Breast epithelium (tissue), 4 donors: ENCODE data around the gene KIF22. TPM values are rescaled to one million over a fixed set of nuclear protein-coding genes. Genes with fewer than 3 reads are reported as not detected.

ENCODE experiments used
- DNase-seq, 2 donors: peaks; one replicate each; pipeline ENCODE4 v3.0.0-alpha.2; 2019; ENCODE audit warnings: low spot score in 2 of 2
- H3K27ac ChIP-seq, 2 donors: fragments of 200-600 bp; sonication (generic) in 1 of 2; one replicate each; pipeline ENCODE4 v1.5.1; 2016 to 2019; ENCODE audit warnings: mild to moderate bottlenecking in 1 of 2
- H3K27me3 ChIP-seq, 2 donors: fragments of 200-600 bp; sonication (generic) in 1 of 2; one replicate each; pipeline versions ENCODE4 v1.5.1 to v1.6.0; 2017 to 2019; ENCODE audit warnings: control low read depth in 1 of 2, mild to moderate bottlenecking in 1 of 2
- H3K36me3 ChIP-seq: fragments of 200-600 bp; one replicate; pipeline ENCODE4 v1.5.1; 2019
- H3K4me1 ChIP-seq, 2 donors: fragments of 200-600 bp; sonication (generic); one replicate each; pipeline ENCODE4 v1.5.1; 2016 to 2019; ENCODE audit warnings: control low read depth in 1 of 2
- H3K4me3 ChIP-seq, 3 donors: fragments of 200-600 bp; sonication (generic); 1 replicate in 2 of 3; 2 replicates in 1 of 3; pipeline ENCODE4 v1.5.1; 2016 to 2019; ENCODE audit warnings: mild to moderate bottlenecking in 3 of 3, moderate library complexity in 2 of 3
- H3K9me3 ChIP-seq, 2 donors: fragments of 200-600 bp; sonication (generic) in 1 of 2; one replicate each; pipeline ENCODE4 v1.5.1; 2016 to 2019; ENCODE audit warnings: control low read depth in 1 of 2
- POLR2A ChIP-seq: fragments of 450-650 bp; IDR thresholded peaks from one replicate; pipeline ENCODE4 v1.6.1; 2016; ENCODE audit warnings: antibody characterized with exemption, mild to moderate bottlenecking, moderate library complexity
- POLR2AphosphoS5 ChIP-seq, 3 donors: sonication (generic); formaldehyde crosslinking; IDR thresholded peaks; one replicate each; pipeline ENCODE4 v1.6.1; 2017; ENCODE audit warnings: antibody characterized with exemption in 3 of 3
- intact Hi-C: fragments of 100-400 bp; cut with DNase I; formaldehyde crosslinking; loops from one replicate; pipeline ENCODE4 v1.15.1; 2023; ENCODE audit warnings: low total_unique reads
- total RNA-seq, 3 donors: library from RNA; depleted of rRNA; stranded (reverse); fragments of >200 nt; gene quantifications; one replicate each; pipeline ENCODE4 v1.1.0, GENCODE V29; 2016
- TF ChIP-seq, protein P1 (sequence below), 3 donors: fragments of 450-650 bp; IDR thresholded peaks; one replicate each; pipeline ENCODE4 v1.5.1; 2016 to 2017; ENCODE audit warnings: antibody characterized with exemption in 3 of 3, mild to moderate bottlenecking in 3 of 3, moderate library complexity in 3 of 3

Gene KIF22
- total RNA-seq, 3 donors from 2014 or later: 16.3 to 50.2 (median 22.3) TPM

DNA sequence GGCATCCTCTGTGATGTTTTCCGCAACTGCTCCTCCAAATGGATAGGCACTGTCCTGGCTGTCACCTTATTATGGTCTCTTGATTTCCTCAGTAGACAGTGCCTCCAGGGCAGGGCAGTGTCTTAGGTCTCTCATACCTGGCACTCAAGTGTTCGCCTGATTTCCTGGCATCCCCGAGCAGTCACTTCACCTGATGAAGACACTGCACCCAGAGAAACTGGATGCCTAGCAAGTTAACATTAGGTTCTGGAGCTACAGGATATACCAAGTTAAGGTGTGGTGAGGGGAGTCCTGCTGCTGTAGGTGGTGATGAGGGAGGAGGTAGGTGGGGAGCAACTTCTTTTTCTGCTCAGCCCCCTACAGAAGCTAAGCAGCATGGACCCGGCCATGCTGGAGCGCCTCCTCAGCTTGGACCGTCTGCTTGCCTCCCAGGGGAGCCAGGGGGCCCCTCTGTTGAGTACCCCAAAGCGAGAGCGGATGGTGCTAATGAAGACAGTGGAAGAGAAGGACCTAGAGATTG is 11.9 kb downstream of the KIF22 start:
- intact Hi-C loops: loop anchor here (10.0 kb wide), 1 partner anchor 62 kb away; the partner anchor contains the start of gene CDIPT
- Histone ChIP-seq H3K9me3 (no peaks in the 10 kb centered on the region), H3K27ac (no peak overlapping the region), H3K4me3 (no peak overlapping the region), H3K36me3 (no peaks in the 10 kb centered on the region), H3K4me1 (peaks cover 0 to 8% of the 10 kb centered on the region in 2 donors), H3K27me3 (no peaks in the 10 kb centered on the region)
- TF ChIP-seq POLR2A (no peak), POLR2AphosphoS5 (IDR thresholded peaks at IDR 0.05) (no peak)
- TF ChIP-seq, protein P1, sequence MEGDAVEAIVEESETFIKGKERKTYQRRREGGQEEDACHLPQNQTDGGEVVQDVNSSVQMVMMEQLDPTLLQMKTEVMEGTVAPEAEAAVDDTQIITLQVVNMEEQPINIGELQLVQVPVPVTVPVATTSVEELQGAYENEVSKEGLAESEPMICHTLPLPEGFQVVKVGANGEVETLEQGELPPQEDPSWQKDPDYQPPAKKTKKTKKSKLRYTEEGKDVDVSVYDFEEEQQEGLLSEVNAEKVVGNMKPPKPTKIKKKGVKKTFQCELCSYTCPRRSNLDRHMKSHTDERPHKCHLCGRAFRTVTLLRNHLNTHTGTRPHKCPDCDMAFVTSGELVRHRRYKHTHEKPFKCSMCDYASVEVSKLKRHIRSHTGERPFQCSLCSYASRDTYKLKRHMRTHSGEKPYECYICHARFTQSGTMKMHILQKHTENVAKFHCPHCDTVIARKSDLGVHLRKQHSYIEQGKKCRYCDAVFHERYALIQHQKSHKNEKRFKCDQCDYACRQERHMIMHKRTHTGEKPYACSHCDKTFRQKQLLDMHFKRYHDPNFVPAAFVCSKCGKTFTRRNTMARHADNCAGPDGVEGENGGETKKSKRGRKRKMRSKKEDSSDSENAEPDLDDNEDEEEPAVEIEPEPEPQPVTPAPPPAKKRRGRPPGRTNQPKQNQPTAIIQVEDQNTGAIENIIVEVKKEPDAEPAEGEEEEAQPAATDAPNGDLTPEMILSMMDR (IDR thresholded peaks at IDR 0.05): no peak
- DNase-seq: no peak

DNA sequence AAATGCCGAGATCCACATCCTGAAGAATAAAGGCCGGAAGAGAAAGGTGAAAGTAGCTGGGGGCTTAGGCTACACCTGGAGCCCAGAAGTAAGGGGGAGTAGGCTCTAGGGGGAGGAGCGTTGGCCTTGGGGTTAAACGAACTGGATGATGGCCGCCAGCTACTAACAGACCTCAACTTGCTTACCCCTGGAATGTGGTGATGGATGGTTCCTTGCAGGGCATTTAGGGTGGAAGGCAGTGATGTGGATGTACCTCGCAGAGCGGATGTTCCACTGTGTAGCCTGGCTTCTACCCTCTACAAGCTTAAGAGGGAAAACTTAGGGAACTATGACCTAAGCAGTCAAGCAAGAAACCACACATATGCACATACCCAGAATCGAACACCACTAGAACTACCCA is 13.5 kb downstream of the KIF22 start:
- peak overlapping the region; percentile 98 to 99 for H3K27ac ChIP-seq
- no peaks in the 10 kb centered on the region for H3K27me3 ChIP-seq
- TF ChIP-seq POLR2A: no peak
- TF ChIP-seq, protein P1 (IDR thresholded peaks at IDR 0.05): no peak
- no peak for TF ChIP-seq POLR2AphosphoS5 (IDR thresholded peaks at IDR 0.05)
- no peaks in the 10 kb centered on the region for H3K36me3 ChIP-seq
- intact Hi-C loops: loop anchor here (10.0 kb wide), 1 partner anchor 61 kb away; the partner anchor contains the start of gene CDIPT
- H3K4me1 ChIP-seq: peaks cover 5 to 19% of the 10 kb centered on the region in 2 donors
- no peak overlapping the region for H3K4me3 ChIP-seq
- no peak for DNase-seq
- H3K9me3 ChIP-seq: no peaks in the 10 kb centered on the region

DNA sequence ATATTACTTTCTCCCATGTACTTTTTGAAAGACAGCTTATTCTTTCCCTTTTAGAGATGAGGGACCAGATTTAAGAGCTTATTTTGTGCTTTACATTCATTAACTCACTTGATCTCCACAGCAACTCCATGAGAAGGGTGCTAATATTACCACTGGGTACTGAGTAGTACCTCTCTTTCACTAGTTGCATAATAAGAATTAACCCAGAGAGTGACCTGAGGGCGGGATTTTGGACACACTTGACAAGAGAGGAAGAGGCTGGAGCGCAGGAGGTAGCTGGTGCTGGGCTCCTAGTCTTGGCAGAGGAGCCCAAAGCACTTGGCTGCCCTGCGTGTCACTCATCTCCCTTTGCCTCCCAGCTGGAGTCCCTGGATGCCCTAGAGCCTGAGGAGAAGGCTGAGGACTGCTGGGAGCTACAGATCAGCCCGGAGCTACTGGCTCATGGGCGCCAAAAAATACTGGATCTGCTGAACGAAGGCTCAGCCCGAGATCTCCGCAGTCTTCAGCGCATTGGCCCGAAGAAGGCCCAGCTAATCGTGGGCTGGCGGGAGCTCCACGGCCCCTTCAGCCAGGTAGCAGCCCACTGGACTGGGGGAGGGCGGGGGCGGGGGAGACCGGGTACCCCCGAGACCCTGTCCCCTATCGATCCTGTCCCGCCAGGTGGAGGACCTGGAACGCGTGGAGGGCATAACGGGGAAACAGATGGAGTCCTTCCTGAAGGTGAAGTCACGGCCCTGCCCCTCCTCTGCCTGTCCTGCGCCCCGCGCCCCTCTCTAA is 14.1 kb downstream of the KIF22 start:
- DNase-seq: no peak
- Histone ChIP-seq H3K27ac (peak overlapping the region; percentile 98 to 99), H3K36me3 (no peaks in the 10 kb centered on the region), H3K9me3 (no peaks in the 10 kb centered on the region), H3K4me3 (peak overlapping the region; percentile 83 to 84 (median 83)), H3K4me1 (peaks cover 5 to 25% of the 10 kb centered on the region in 2 donors), H3K27me3 (no peaks in the 10 kb centered on the region)
- TF ChIP-seq POLR2A: no peak
- TF ChIP-seq, protein P1 (IDR thresholded peaks at IDR 0.05): peak in 1 of 3 donors; percentile 4
- intact Hi-C loops: loop anchor here (10.0 kb wide), 1 partner anchor 60 kb away; the partner anchor contains the start of gene CDIPT

DNA sequence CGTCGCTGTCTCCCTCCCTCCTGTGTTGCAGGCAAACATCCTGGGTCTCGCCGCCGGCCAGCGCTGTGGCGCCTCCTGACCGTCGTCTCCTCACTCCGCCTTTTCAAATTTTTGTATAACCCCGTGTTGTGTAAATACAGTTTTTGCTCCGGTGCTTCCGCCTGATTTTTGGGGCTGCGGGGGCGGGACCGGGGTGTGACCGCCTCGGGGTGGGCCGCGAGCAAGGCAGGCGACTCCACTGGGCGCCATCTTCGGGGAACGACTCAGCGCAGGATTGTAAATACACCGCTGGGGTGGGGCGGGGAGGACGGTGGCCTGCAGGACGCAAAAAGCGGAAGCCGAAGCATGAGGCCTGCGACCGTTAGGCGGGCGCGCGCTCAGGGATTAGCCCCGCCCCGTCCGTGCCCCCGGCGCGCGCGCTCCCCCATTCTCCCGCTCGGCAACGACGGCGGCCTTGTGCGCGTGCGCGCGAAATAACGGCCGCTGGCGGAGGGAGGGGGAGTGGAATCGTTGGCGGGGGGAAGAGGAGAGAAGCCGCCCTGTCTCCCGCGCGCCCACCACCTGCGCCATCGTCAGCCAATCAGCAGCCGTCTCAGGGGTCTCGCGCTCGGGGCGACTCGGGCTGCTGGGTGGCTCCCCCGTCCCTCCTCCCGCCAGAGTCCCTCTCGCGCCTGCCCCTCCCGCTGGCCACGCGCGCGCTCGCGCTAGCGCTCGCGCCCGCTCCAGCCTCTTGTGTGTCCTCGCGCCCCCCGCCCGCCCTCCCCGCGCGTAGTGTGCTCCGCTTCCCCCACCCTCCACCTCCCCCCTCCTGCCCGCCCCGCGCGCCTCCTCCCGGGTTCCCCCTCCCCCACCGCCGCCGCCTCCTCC is 14.9 kb downstream of the KIF22 start:
- Histone ChIP-seq H3K27ac (peak overlapping the region; percentile 98 to 99), H3K36me3 (no peaks in the 10 kb centered on the region), H3K9me3 (no peaks in the 10 kb centered on the region), H3K4me1 (peaks cover 6 to 27% of the 10 kb centered on the region in 2 donors), H3K4me3 (peak overlapping the region; percentile 83 to 84 (median 83)), H3K27me3 (no peaks in the 10 kb centered on the region)
- TF ChIP-seq, protein P1 (IDR thresholded peaks at IDR 0.05): peak in 2 of 3 donors; percentile 13 to 19
- TF ChIP-seq POLR2A: peak; percentile 93
- TF ChIP-seq POLR2AphosphoS5 (IDR thresholded peaks at IDR 0.05): peak; percentile 96 to 98 (median 96)
- intact Hi-C loops: loop anchor here (10.0 kb wide), 1 partner anchor 59 kb away; the partner anchor contains the start of gene CDIPT
- DNase-seq: peak; percentile 97 to 98
